IMR-90 (cell line): ENCODE results near the gene SLC17A5. TPM values are rescaled to one million over a fixed set of nuclear protein-coding genes. Genes with fewer than 3 reads are reported as not detected.

Source experiments
- ATAC-seq: fragments of 200-7000 bp; cut with Tn5 transposase; 2 replicates; pipeline ENCODE4 v1.9.1; 2020; ENCODE audit warnings: low read depth, mild to moderate bottlenecking, moderate library complexity
- BruUV-seq: library from RNA; stranded (reverse); fragments of 400-500 nt; replicated peaks from 2 replicates; lab custom pipeline; 2021; lab: Mats Ljungman, UMichigan
- CTCF ChIA-PET: fragments of 300-600 bp; formaldehyde crosslinking; extraction: SDS; loops from one replicate; lab custom pipeline; 2021; ENCODE audit warnings: antibody characterized with exemption; lab: Yijun Ruan, JAX
- POLR2A ChIA-PET: fragments of 300-600 bp; sonication (Branson Sonifier 250); formaldehyde crosslinking; loops from one replicate; lab custom pipeline; 2022; ENCODE audit warnings: antibody characterized with exemption; ENCODE audit not compliant: unreplicated experiment; lab: Charles Lee
- DNase-seq: peaks from one replicate; pipeline ENCODE4 v3.0.0; 2013
- H2AFZ ChIP-seq: replicated peaks from 2 replicates; pipeline ENCODE3; 2013; ENCODE audit warnings: low read length, mild to moderate bottlenecking; ENCODE audit not compliant: poor library complexity
- H2AK5ac ChIP-seq: 2 replicates; pipeline ENCODE4 v1.6.1; 2013; ENCODE audit warnings: low read depth, low read length, inconsistent platforms
- H2AK9ac ChIP-seq: replicated peaks from 2 replicates; pipeline ENCODE3; 2013; ENCODE audit warnings: mild to moderate bottlenecking, low read depth, low read length, moderate library complexity; ENCODE audit not compliant: poor library complexity
- H2BK120ac ChIP-seq: 2 replicates; pipeline ENCODE4 v1.6.1; 2013; ENCODE audit warnings: low read depth, low read length, inconsistent platforms
- H2BK15ac ChIP-seq: 3 replicates; pipeline ENCODE4 v1.6.1; 2013; ENCODE audit warnings: low read depth, low read length, inconsistent platforms
- H2BK20ac ChIP-seq: 2 replicates; pipeline ENCODE4 v1.6.1; 2013; ENCODE audit warnings: low read depth, mild to moderate bottlenecking, inconsistent platforms, low read length, moderate library complexity
- H2BK5ac ChIP-seq: 2 replicates; pipeline ENCODE4 v1.6.1; 2013; ENCODE audit warnings: mild to moderate bottlenecking, low read depth, low read length, inconsistent platforms; ENCODE audit not compliant: poor library complexity, severe bottlenecking
- H3K14ac ChIP-seq: replicated peaks from 2 replicates; pipeline ENCODE4 v1.6.1; 2013; ENCODE audit warnings: low read depth, low read length, inconsistent platforms
- H3K18ac ChIP-seq: 2 replicates; pipeline ENCODE4 v1.6.1; 2013; ENCODE audit warnings: low read depth, low read length, control low read depth
- H3K23ac ChIP-seq: 2 replicates; pipeline ENCODE4 v1.6.1; 2013; ENCODE audit warnings: low read depth, low read length, inconsistent platforms
- H3K27ac ChIP-seq: 2 replicates; pipeline ENCODE4 v1.5.1; 2013; ENCODE audit warnings: mild to moderate bottlenecking, control low read depth, low read length; ENCODE audit not compliant: insufficient read depth
- H3K27me3 ChIP-seq: 2 replicates; pipeline ENCODE4 v1.6.1; 2013; ENCODE audit warnings: low read length; ENCODE audit not compliant: control insufficient read depth, insufficient read depth
- H3K36me3 ChIP-seq: 2 replicates; pipeline ENCODE4 v1.6.1; 2013; ENCODE audit warnings: low read length, mixed read lengths; ENCODE audit not compliant: control insufficient read depth, insufficient read depth
- H3K4ac ChIP-seq: 2 replicates; pipeline ENCODE4 v1.6.1; 2013; ENCODE audit warnings: low read depth, low read length, inconsistent platforms
- H3K4me1 ChIP-seq: 2 replicates; pipeline ENCODE4 v1.6.1; 2013; ENCODE audit warnings: low read length, mixed read lengths; ENCODE audit not compliant: control insufficient read depth, insufficient read depth
- H3K4me2 ChIP-seq: 2 replicates; pipeline ENCODE4 v1.6.1; 2013; ENCODE audit warnings: low read depth, mild to moderate bottlenecking, control low read depth, low read length, moderate library complexity
- H3K4me3 ChIP-seq: 2 replicates; pipeline ENCODE4 v1.5.1; 2013; ENCODE audit warnings: low read depth, mild to moderate bottlenecking, control low read depth, low read length, moderate library complexity; ENCODE audit not compliant: insufficient read depth
- H3K56ac ChIP-seq: 2 replicates; pipeline ENCODE4 v1.6.1; 2013; ENCODE audit warnings: low read length, inconsistent platforms; ENCODE audit not compliant: insufficient read depth; ENCODE audit errors: extremely low read depth
- H3K79me1 ChIP-seq, 2 experiments: 2 replicates each; pipeline ENCODE4 v1.6.1; 2013; ENCODE audit warnings: low read length in 2 of 2, inconsistent platforms in 1 of 2, low read depth in 1 of 2
- H3K9ac ChIP-seq: 2 replicates; pipeline ENCODE4 v1.6.1; 2013; ENCODE audit warnings: low read depth, low read length, control low read depth
- H3K9me1 ChIP-seq: 2 replicates; pipeline ENCODE4 v1.6.1; 2013; ENCODE audit warnings: low read length, inconsistent platforms; ENCODE audit not compliant: insufficient read depth
- H3K9me3 ChIP-seq: 2 replicates; pipeline ENCODE4 v1.6.1; 2013; ENCODE audit warnings: low read length; ENCODE audit not compliant: control insufficient read depth, insufficient read depth
- H4K20me1 ChIP-seq: 2 replicates; pipeline ENCODE4 v1.6.1; 2013; ENCODE audit warnings: low read length, inconsistent platforms; ENCODE audit not compliant: insufficient read depth
- H4K5ac ChIP-seq: 2 replicates; pipeline ENCODE4 v1.6.1; 2013; ENCODE audit warnings: mild to moderate bottlenecking, low read depth, low read length, control low read depth
- H4K8ac ChIP-seq, 2 experiments: 2 replicates each; pipeline ENCODE4 v1.6.1; 2013; ENCODE audit warnings: low read depth in 2 of 2, low read length in 2 of 2, control low read depth in 1 of 2, inconsistent platforms in 1 of 2
- H4K91ac ChIP-seq: 2 replicates; pipeline ENCODE4 v1.6.1; 2013; ENCODE audit warnings: low read depth, low read length, inconsistent platforms; ENCODE audit not compliant: insufficient read depth
- BHLHE40 ChIP-seq: fragments of 150-350 bp; IDR thresholded peaks from 2 replicates; pipeline ENCODE4 v1.6.1; 2016; ENCODE audit warnings: mild to moderate bottlenecking, low read depth, low read length
- CEBPB ChIP-seq: IDR thresholded peaks from 2 replicates; pipeline ENCODE4 v1.6.1; 2012; ENCODE audit warnings: low read depth, low read length, improper control_type of control experiment
- CHD1 ChIP-seq: IDR thresholded peaks from 2 replicates; pipeline ENCODE4 v1.6.1; 2012; ENCODE audit warnings: low read depth, low read length, improper control_type of control experiment
- CTCF ChIP-seq: conservative IDR thresholded peaks from 2 replicates; pipeline ENCODE4 v1.5.1; 2012; ENCODE audit warnings: mild to moderate bottlenecking, low read depth, low read length, improper control_type of control experiment
- ELK1 ChIP-seq: fragments of 150-350 bp; IDR thresholded peaks from 2 replicates; pipeline ENCODE4 v1.6.1; 2016; ENCODE audit warnings: low read depth, mild to moderate bottlenecking, low read length, moderate library complexity, borderline replicate concordance
- MAZ ChIP-seq: IDR thresholded peaks from 2 replicates; pipeline ENCODE4 v1.6.1; 2012; ENCODE audit warnings: low read depth, mild to moderate bottlenecking, low read length, improper control_type of control experiment, moderate library complexity, borderline replicate concordance
- MXI1 ChIP-seq: IDR thresholded peaks from 2 replicates; pipeline ENCODE4 v1.6.1; 2012; ENCODE audit warnings: low read depth, mild to moderate bottlenecking, low read length, moderate library complexity, borderline replicate concordance
- NFE2L2 ChIP-seq: fragments of 150-350 bp; IDR thresholded peaks from 2 replicates; pipeline ENCODE4 v1.6.1; 2016; ENCODE audit warnings: low read depth, mild to moderate bottlenecking, low read length
- RAD21 ChIP-seq: IDR thresholded peaks from 2 replicates; pipeline ENCODE4 v1.6.1; 2012; ENCODE audit warnings: low read length, improper control_type of control experiment
- RCOR1 ChIP-seq: IDR thresholded peaks from 2 replicates; pipeline ENCODE4 v1.6.1; 2012; ENCODE audit warnings: mild to moderate bottlenecking, low read length, improper control_type of control experiment; ENCODE audit not compliant: insufficient replicate concordance
- RFX5 ChIP-seq: IDR thresholded peaks from 2 replicates; pipeline ENCODE4 v1.8.0; 2012; ENCODE audit warnings: low read depth, mild to moderate bottlenecking, low read length, moderate library complexity
- USF2 ChIP-seq: fragments of 150-350 bp; IDR thresholded peaks from 2 replicates; pipeline ENCODE4 v1.6.1; 2017; ENCODE audit warnings: mild to moderate bottlenecking, antibody characterized with exemption, low read length, low read depth
- WGBS, 2 experiments: methylation state at CpG; one replicate each; pipeline versions ENCODE4 v1.1.5 to v1.1.7; 2013; ENCODE audit warnings: missing lambda C conversion rate in 2 of 2; ENCODE audit not compliant: insufficient read length in 1 of 2; ENCODE audit errors: extremely low coverage in 2 of 2; 5-methylcytosine and 5-hydroxymethylcytosine counted together
- dilution Hi-C: fragments of 300-500 bp; cut with HindIII; formaldehyde crosslinking; loops from one replicate; pipeline ENCODE4 v1.14.3; 2018; ENCODE audit warnings: low sequenced_read_pairs; ENCODE audit not compliant: unreplicated experiment
- in situ Hi-C: fragments of 300-500 bp; cut with MboI; formaldehyde crosslinking; loops from 3 replicates; pipeline ENCODE4 v1.14.3; 2019; ENCODE audit warnings: low sequenced_read_pairs, inconsistent platforms, mixed read lengths
- intact Hi-C: fragments of 100-400 bp; cut with micrococcal nuclease; formaldehyde crosslinking; loops from 2 replicates; pipeline ENCODE4 v1.10.0; 2022
- polyA plus RNA-seq, 3 experiments: library from polyadenylated mRNA; depleted of rRNA; stranded (reverse); fragments of >200 nt; gene quantifications; 2 replicates each; pipeline ENCODE4 v1.2.3, GENCODE V29; 2012; ENCODE audit warnings: low replicate concordance in 1 of 3
- total RNA-seq: library from RNA; depleted of rRNA; stranded (reverse); fragments of >200 nt; gene quantifications from 2 replicates; pipeline ENCODE4 v1.2.3, GENCODE V29; 2012

The SLC17A5 gene
- total and polyA plus RNA-seq, 2 of the 4 experiments (the other 2 are of a cell fraction) = 20.8 to 27.2 TPM

- ChIA-PET POLR2A (interaction anchor here (0.6 to 0.7 kb wide), 2 partner anchors 119 to 616 kb away, joined by 3 to 6 read pairs; no protein-coding TSS in a partner anchor), CTCF (interaction anchor here (0.7 kb wide), 1 partner anchor 9 kb away, joined by 7 read pairs; no protein-coding TSS in a partner anchor)
- intact Hi-C loops (no loop called here), dilution Hi-C loops (no loop called here), in situ Hi-C loops (no loop called here)
- Histone ChIP-seq H3K18ac (no peak overlapping the region), H2AK9ac (no peak overlapping the region), H3K27me3 (no peaks in the 10 kb centered on the region), H3K14ac (no peak overlapping the region), H3K36me3 (peaks cover 12% of the 10 kb centered on the region), H3K4me1 (peaks cover 4% of the 10 kb centered on the region), H3K27ac (no peak overlapping the region), H4K8ac (no peak overlapping the region), H3K79me1 (peaks cover 0 to 9% of the 10 kb centered on the region in 2 experiments; a peak in 2 of 4 replicates), H4K5ac (no peak overlapping the region), H3K4ac (no peak overlapping the region), H3K9ac (no peak overlapping the region), H4K91ac (no peak overlapping the region), H3K23ac (no peak overlapping the region), H3K9me3 (no peaks in the 10 kb centered on the region), H2BK20ac (no peak overlapping the region), H2BK120ac (no peak overlapping the region), H3K4me2 (no peak overlapping the region), H2BK5ac (no peak overlapping the region), H2BK15ac (no peak overlapping the region), H3K56ac (no peak overlapping the region), H3K4me3 (no peak overlapping the region), H3K9me1 (peaks cover 6% of the 10 kb centered on the region; the same call in 1 of the 2 replicates), H2AFZ (no peak overlapping the region), H4K20me1 (no peaks in the 10 kb centered on the region), H2AK5ac (no peak overlapping the region)
- BruUV-seq = no TSS peak
- DNase-seq (no peak), ATAC-seq (no peak)
- WGBS, 2 experiments = no CpG with 5 or more reads among the region's 7 CpGs
- TF ChIP-seq BHLHE40 (no peak), RCOR1 (no peak), ELK1 (no peak), NFE2L2 (no peak), CEBPB (no peak), USF2 (no peak), MAZ (no peak), RAD21 (no peak), MXI1 (no peak), CTCF (no peak), CHD1 (no peak), RFX5 (no peak)
Observed at GRCh38 chr6:73632346-73632745, 21.4 kb downstream of the SLC17A5 start.
